GM21367 (cell line): Measurements from ENCODE around the gene KLRB1.
"Not testable (repeated sequence)": the region's sequence is repeated elsewhere in the genome, so short reads cannot be mapped to it uniquely, and the experiment has no call there.

Experiments
- ATAC-seq: cut with Tn5 transposase; IDR thresholded peaks from one replicate; pipeline ENCODE4 v1.9.1; 2021; ENCODE audit not compliant: unreplicated experiment

Gene KLRB1

DNA sequence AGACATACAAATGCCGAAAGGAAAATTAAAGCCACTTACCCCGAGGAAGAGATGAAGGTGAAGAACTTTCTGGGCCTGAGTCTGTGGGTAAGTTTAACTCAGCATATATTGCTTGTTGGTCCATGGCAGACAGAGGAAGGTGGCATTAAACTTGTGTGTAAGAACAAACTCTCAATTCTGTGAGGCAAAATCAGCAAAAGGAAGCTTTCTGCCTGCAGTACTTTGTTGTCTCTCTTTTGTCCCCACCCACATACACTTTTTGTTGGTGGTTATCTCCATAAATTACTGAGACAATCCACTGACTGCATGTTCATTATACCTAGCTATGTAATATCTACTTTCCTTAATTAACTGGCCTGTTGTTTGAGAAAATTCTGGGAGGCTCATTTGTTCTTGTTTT is at the start of gene KLRB1:
Gene KLRB1, minus strand, starts transcription at position 201 of the 400 bp plus-strand sequence. Its CDS starts 77 bp downstream, at position 124.
- ATAC-seq, result no peak

DNA sequence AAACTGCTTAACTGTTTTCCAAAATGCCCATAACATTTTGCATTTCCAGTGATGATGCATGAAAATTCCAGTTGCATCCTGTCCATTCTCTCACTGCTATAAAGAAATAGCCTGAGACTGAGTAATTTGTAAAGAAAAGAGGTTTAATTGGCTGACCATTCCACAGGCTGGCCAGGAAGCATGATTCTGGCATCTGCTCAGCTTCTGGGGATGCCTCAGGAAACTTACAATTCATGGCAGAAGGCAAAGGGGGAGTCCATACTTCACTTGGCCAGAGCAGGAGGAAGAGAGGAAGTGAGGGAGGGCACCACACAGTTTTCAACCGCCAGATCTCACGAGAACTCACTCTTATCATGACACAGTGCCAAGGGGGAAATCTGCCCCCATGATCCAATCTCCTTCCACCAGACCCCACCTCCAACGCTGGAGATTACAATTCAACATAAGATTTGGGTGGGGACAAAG is 43.6 kb upstream of the KLRB1 start:
- no peak for ATAC-seq

DNA sequence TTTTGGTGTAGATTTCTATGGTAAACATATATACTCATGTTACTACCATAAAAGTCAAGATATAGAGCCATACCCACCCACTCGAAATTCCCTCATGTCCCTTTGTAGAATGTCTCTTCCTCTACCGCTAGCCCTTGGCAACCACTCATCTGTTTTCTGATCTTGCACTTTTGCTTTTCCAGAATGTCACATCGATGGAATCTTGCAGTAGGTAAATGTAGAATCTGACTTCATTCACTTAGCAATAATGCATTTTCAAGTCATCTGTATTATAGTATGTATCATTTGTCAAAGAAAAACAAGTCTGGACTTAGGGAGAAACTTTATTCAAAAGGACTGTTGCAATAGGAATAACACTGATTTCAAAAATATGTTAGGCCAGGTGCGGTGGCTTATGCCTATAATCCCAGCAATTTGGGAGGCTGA is 42.4 kb upstream of the KLRB1 start:
- no peak for ATAC-seq

DNA sequence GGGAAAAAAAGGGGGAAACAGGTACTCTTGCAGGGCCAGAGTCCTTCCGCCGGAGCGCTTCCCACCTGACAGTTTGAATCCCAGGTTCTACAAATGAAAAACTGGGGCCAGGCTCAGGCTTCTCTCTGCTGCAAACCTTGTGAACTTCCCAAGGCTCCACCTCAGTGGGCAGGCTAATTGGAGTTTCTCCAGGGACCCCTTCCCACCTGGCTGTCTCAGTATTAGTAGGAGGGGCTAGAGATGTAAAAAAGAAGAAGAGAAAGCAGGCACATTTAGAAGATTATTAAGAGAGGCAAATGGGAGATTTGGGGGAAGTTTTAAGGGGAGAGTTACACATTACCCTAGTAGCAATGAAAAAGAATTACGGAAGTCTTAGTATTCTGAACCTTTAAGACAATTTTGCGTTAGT is 41.8 kb upstream of the KLRB1 start:
- ATAC-seq, result no peak

DNA sequence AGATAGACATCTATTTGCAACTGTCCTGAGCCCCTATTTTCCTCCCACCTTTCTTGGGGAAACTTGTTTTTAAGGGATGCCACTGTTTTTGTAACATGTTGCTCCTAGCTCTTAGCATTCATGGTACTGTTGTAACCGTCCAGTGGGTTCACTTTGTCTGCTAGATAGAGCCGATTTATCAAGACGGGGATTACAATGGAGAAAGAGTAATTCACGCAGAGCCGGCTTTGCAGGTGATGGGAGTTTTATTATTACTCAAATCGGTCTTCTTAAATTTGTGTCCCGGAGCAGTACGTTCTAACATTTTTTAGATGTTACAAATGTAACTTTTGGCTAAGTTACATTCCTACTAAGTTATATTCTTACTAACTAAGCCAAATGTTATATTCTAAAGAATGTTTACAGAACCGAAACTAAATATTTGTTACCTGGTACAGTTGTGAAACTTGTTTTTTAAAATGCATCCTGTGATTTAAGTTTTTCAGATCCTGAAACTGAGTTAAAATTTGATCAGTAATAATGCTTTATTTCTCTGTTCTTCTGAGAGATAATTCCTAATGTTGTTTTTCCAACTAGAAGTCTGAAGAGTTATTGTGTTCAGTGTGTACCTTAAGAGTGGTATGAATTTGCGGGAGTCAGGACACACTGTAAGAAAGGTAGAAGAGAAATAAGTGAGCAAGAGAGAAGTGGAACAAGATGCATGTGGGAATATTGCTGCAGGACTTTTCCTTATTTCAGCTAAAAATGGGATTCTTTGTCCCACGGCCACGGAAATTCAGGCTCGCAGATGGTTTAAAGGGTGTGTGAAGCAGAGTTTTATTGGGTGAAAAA is 41.2 kb upstream of the KLRB1 start:
- ATAC-seq, result no peak

DNA sequence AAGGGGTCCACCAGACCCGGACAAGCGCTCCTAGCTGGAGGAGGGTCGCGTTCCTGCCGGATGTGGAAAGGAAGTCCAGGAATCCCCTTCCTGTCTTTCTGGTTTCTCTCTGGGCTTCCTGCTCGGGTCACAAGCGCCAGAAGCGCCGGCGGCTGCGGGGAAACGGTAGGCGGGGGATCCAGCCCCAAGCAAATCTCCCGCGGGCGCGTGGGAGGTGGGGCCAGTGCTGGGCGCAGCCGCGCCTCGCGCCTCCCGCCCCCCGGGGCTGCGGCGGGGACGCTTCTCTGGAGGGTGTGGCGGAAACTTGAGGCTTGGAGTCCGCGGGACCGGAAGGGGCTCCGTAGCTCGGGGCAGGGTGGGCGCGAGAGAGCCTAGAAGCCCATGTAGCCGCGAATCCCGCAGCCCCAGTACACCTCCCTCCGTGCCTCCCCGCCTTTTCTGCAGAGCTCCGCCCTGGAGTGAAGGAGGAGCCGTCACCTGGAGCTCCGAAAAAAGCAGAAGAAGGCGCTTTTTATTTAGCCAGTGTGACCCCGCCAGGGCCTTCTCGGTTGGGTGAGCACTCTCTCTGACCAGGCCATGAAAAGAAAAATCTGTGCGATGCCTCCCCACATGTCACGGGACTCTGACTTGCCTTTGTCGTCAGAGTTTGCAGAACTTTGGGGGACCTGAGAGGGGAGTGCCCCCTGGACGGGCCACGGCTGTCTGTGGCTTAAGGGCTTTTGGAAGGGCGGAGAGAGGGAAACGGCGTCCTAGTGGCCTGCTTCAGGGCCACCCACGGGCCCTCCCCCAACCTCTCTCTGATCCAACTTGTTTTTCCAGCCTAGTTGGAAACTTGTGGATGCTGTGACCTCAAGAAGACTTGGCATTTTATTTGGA is 40.3 kb upstream of the KLRB1 start:
- ATAC-seq, result peak; percentile 50

DNA sequence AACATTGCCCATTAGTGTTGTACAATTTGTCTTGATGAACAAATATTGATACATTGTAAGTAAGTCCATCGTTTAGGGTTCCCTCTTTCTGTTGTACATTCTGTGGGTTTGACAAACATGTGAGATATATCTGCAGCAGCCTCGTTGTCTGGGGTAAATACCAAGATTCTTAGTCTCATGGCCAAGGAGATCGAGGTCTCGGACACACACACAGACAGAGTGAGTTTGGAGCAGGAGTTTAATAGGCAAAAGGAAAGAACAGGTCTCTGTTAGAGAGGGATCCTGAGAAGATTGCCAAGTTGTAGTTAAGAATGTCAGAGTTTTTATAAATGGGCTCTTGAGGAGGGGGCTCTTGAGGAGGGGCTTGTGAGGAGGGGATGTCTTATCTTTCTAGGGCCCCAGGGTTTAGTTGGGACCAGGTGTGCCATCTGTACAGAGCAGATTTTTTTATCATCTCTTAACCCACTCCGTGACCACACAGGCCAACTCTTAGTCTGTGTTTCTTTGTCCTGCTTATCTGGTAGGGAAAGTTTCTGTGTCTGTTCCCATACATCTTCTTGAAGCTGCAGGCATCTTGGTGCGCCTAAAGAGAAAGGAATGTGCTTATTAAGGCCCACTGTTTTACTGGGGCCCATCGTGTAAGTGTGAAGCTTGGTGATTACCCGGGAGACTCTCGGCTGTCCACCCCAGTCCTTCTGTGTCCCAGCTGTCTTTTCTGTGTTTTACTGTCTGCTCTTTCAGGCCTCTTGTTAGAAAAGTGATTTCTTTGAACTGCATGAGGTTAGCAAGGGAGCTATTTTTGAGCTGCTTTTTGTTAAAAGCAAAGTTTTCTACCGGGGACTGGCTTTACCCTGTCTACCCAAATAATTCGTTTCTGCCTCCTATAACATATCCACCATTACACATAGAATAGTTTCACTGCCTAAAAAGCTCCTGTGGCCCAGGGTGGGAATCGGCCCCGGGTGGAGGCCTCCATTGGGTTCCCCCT is 39.4 kb upstream of the KLRB1 start:
- peak; percentile 1 for ATAC-seq

DNA sequence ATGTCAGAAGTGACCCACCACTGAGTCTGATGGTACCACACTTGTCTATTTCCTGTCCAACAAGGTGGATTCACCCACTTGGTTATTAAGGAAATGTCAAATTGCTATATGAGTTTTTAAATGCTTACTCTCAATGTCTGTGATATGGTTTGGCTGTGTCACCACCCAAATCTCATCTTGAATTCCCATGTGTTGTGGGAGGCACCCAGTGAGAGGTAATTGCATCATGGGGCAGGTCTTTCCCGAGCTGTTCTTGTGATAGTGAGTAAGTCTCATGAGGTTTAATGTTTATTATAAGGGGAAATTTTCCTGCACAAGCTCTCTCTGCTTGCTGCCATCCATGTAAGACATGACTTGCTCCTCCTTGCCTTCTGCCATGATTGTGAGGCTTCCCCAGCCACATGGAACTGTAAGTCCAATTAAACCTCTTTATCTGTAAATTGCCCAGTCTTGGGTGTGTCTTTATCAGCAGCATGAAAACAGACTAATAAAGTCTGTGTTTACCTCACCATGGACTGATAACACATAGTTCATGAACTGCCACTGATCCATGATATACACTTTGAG is 37.4 kb upstream of the KLRB1 start:
- ATAC-seq, result not testable (repeated sequence)

DNA sequence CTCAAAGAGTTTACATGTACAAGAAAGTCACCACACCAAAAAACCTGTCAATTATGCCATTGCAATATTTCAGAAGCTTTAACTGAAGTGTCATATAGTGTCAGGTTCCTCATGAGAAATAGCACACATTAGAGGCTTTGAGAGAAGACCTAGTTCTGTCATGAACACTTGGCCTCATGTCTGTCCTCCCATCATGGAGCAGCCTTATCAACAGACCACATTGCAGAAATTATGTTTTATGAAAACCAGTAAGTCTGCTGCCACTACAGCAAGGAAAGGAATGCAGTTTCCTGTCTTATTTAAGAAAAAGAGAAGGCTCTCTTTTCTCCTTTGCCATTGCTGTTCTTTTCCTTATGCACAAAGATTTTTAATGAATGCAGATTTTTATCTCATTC is 35.5 kb upstream of the KLRB1 start:
- no peak for ATAC-seq

DNA sequence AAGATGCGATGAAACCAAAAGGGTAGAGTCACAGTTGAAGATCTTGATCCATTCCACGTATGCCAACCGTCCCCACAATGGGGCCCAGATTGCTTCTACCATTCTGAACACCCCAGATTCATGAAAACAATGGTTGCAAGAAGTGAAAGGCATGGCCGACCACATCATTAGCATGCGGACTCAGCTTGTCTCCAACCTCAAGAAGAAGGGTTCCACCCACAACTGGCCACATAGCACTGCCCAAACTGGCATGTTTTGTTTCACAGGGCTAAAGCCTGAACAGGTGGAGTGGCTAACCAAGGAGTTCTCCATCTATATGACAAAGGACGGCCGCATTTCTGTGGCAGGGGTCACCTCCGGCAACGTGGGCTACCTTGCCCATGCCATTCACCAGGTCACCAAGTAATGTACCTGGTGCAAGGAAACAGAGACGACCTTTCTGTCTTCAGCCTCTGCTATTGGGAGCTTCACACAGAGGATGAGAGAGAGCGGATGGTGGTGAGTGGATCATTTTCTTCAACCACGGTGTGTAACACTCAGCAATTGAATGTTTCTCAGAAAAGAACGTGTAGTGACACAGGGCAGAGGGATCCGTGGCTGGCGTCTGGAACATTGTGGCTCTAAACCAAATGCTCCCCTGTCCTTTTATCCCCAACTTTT is 35.0 kb upstream of the KLRB1 start:
- ATAC-seq, result no peak

DNA sequence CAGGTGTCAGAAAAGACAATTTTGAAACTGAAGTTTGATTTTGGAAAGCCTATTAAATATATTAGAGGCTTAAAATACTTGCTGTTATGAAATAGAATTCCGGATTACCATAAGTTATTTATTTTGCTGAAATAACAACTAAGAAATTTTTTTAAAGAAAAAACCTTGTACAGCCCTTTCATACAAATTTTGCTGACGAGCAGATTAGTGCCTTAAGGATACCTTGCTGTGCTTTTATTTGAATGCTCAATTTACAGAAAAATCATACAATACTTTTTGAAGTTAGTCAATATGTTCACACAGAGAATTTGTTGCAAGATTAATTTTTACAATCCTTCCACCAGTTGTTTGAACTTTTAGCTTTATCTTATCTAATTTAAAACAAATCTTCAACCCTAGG is 32.3 kb upstream of the KLRB1 start:
- ATAC-seq, result no peak

DNA sequence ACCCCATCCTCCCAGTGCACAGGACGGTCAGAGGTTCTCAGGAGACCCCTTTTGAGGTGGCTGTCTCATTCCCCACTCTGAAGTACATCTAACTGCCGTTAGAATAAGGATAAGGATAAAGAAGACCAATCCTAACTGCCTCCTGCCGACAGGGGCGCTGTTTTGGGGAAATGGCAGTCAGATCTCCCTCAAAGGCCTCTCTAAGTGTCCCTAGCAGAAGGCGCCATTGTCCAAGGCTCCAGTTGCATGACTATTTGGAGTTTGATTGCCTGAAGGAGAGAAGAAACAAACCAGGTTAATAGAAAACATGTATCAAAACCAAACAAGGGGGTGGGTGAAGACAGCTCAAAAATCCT is 29.1 kb upstream of the KLRB1 start:
- ATAC-seq, result no peak

DNA sequence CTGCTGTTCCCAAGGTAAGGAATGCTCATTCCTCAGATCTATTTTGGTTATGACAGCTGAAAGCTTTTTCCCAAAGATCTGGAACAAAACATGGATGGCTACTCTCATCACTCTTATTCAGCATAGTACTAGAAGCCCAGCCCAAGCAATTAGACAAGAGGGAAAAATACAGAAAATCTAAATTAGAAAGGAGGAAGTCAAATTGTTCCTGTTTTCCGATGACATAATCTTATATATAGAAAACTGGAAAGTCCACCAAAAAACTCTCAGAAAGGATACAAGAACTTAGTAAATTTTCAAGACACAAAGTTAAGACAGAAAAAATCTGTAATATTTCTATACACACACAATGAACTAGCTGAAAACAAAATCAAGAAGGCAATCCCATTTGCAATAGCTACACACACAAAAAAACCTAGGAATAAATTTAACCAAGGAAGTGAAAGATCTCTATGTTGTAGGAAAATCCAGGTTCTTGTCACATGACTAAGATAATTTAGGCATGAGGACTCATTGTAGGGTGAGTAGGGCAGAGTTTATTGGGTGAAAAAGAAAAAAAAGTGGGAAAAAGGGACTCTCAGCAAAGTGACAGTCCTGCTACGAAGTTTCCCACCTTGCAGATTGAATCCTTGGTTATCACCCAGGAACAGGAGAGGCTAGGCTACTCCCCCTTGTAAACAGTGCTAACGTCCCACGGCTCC is 28.6 kb upstream of the KLRB1 start:
- ATAC-seq, result no peak

DNA sequence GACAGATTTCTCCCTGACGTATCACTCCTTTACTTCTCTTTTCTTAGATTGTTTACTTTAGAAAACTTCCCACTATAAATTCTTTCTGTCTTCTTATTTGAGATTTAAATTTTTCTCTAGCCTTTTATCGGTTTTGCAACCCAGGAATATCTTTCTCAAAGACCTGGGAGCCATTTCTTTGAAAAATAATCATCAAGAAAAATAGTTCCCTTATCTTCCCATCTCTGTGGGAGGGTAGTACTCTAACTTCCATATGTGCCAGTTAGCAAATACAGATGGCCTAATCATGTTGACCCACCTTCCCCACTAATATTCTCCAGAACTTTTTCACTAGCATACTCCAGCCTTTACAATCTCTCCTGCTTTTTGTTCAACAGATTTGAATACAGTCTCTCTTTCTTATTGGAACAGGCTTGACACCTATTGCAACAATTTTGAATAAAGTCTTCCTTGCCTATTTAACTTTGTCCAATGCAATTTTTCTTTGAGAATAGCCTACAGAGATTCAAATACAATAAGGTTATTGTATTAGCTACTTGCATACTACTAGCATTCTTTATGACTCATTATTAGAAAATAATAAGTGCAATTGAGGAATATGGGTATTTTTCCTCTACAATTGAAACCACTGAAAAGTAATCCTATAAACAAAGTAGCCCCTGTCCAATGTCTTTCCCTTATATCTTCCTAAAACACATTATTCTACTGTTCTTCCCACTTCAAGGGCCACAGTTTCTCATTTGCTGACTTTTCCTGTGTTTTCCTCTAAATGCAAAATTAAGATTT is 27.4 kb upstream of the KLRB1 start:
- no peak for ATAC-seq

DNA sequence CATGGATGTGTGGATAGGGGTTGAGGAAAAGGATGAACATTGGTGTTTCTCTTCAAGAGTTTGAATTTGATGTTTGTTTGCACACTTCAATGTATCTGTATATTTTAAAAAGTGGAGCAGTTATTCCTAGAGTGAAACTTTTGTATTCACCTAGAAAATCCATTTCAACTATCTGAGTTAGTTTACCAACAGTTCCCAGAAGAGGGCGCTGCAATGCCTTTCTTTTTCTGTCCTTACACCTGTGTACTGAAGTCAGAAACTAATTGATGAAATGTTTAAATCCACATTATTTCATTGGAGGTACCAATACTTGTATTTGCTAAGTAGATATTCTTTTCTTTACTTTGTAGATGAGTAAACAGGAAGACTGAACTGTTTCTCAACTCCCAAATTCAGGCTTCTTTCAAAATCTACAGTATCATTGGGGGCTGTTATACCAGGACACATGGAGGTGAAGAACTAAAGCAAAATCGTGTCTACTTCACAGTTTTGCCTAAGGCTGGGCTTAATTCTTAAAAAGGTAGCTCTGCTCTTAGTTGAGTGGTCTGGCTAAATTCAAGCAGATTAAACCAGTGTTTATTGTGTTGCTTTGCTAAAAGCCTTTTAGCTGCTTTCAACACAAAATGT is 26.6 kb upstream of the KLRB1 start:
- peak; percentile 58 for ATAC-seq

DNA sequence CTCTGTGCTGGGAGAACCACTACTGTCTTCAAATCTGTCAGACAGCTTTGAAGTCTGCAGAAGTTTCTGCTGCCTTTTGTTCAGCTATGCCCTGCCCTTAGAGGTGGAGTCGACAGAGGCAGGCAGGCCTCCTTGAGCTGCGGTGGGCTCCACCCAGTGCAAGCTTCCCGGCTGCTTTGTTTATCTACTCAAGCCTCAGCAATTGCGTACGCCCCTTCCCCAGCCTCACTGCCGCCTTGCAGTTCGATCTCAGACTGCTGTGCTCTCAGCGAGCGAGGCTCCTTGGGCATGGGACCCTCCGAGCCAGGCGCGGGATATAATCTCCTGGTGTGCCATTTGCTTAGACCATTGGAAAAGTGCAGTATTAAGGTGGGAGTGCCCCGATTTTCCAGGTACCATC is 25.1 kb upstream of the KLRB1 start:
- no peak for ATAC-seq

DNA sequence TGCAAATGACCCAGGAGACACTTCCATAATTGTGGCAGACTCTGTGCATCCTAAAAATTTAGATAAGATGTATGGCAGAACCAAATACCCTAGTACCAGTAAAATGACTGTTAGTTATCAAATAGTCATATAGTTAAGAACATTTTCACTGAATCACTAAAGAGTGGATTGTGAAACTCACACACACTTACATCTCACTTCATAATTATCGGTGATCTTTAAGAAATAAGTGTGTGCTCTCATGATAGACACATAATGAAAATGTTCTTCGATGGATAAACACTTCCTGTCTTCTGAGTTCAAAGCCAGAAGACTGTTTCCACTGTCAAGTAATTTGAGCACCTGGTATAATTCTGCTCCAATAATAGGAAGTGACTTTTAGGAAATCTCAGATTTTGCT is 19.1 kb upstream of the KLRB1 start:
- no peak for ATAC-seq

DNA sequence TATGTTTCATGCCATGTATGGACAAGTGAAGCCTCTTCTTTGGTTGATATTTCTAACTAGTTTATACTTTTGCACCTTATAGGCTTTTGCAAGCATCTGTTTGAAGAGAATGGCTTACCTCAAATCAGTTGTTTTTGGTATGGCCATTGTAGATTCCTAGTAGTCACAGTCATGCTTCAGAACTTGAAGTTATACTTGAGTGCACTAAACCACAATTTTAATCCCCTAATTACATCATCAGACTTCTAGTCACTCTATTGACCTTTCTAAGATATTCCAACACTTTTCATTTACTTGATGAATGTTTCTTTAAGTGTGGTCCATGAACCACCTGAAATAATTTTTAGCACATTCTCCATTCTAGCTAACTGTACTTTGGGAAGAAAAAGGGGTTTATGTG is 18.6 kb upstream of the KLRB1 start:
- no peak for ATAC-seq
